T-cell (primary cell): ENCODE results near the gene HES7. TPM values are rescaled to one million over a fixed set of nuclear protein-coding genes. Genes with fewer than 3 reads are reported as not detected.
"Not testable (repeated sequence)": the region's sequence is repeated elsewhere in the genome, so short reads cannot be mapped to it uniquely, and the experiment has no call there.

ENCODE experiments used
- ATAC-seq, 4 experiments: fragments of 200-7000 bp in 3 of 4; fragments of 150-1000 bp in 1 of 4; cut with Tn5 transposase; replicated peaks in 1 of 4; 1 replicate in 3 of 4; 2 replicates in 1 of 4; pipeline ENCODE4 v1.10.0; 2021; ENCODE audit warnings: moderate library complexity in 3 of 4, mild to moderate bottlenecking in 2 of 4, moderate number of reproducible peaks in 1 of 4
- CTCF ChIA-PET, 2 donors: fragments of 300-600 bp; sonication (Branson Sonifier 250); formaldehyde crosslinking; loops; one replicate each; lab custom pipeline; 2022; ENCODE audit warnings: antibody characterized with exemption in 2 of 2; lab: Charles Lee
- POLR2A ChIA-PET, 2 donors: fragments of 300-600 bp; sonication (Branson Sonifier 250); formaldehyde crosslinking; loops; one replicate each; lab custom pipeline; 2022; ENCODE audit warnings: antibody characterized with exemption in 2 of 2; lab: Charles Lee
- DNase-seq, 35 experiments: peaks; one replicate each; pipeline versions ENCODE4 v3.0.0 to v3.0.0-alpha.2; 2013 to 2023
- H3K27ac ChIP-seq: one replicate; pipeline ENCODE4 v1.5.1; 2013; ENCODE audit warnings: low read length
- H3K27me3 ChIP-seq, 2 experiments: replicated peaks in 1 of 2; 1 replicate in 1 of 2; 2 replicates in 1 of 2; pipeline versions ENCODE4 v1.6.1 to v1.7.0; 2013; ENCODE audit warnings: low read length in 1 of 2, mixed read lengths in 1 of 2; ENCODE audit not compliant: control insufficient read depth in 2 of 2, insufficient read depth in 2 of 2; ENCODE audit errors: extremely low read depth in 1 of 2
- H3K36me3 ChIP-seq, 2 donors: 1 replicate in 1 of 2; 2 replicates in 1 of 2; pipeline versions ENCODE4 v1.6.1 to v1.7.0; 2013; ENCODE audit warnings: low read length in 1 of 2; ENCODE audit not compliant: control insufficient read depth in 2 of 2, insufficient read depth in 1 of 2; ENCODE audit errors: extremely low read depth in 1 of 2
- H3K4me1 ChIP-seq, 2 experiments: 1 replicate in 1 of 2; 2 replicates in 1 of 2; pipeline versions ENCODE4 v1.6.1 to v1.7.0; 2013; ENCODE audit warnings: low read length in 2 of 2, mixed read lengths in 1 of 2; ENCODE audit not compliant: insufficient read depth in 2 of 2, control insufficient read depth in 1 of 2; ENCODE audit errors: extremely low read depth in 1 of 2
- H3K4me3 ChIP-seq, 2 donors: 1 replicate in 1 of 2; 2 replicates in 1 of 2; pipeline versions ENCODE4 v1.5.1 to v1.7.0; 2013; ENCODE audit warnings: mild to moderate bottlenecking in 2 of 2, low read length in 1 of 2, moderate library complexity in 1 of 2; ENCODE audit not compliant: control insufficient read depth in 1 of 2; ENCODE audit errors: extremely low read depth in 1 of 2
- H3K9me3 ChIP-seq: 2 replicates; pipeline ENCODE4 v1.7.0; 2013
- H3K27ac Mint-ChIP-seq, 2 donors: one replicate each; pipeline ENCODE4 v1.8.0; 2020 to 2021; ENCODE audit warnings: mild to moderate bottlenecking in 2 of 2, mixed read lengths in 2 of 2
- H3K27me3 Mint-ChIP-seq, 2 donors: one replicate each; pipeline ENCODE4 v1.8.0; 2021 to 2022; ENCODE audit warnings: mixed read lengths in 2 of 2
- H3K36me3 Mint-ChIP-seq: one replicate; pipeline ENCODE4 v1.8.0; 2021; ENCODE audit warnings: mixed read lengths
- H3K4me1 Mint-ChIP-seq, 3 donors: one replicate each; pipeline ENCODE4 v1.8.0; 2020 to 2022; ENCODE audit warnings: mixed read lengths in 3 of 3, mild to moderate bottlenecking in 1 of 3
- H3K4me3 Mint-ChIP-seq, 3 donors: one replicate each; pipeline ENCODE4 v1.8.0; 2020 to 2022; ENCODE audit warnings: mild to moderate bottlenecking in 3 of 3, mixed read lengths in 3 of 3, moderate library complexity in 3 of 3
- H3K9me3 Mint-ChIP-seq, 3 donors: one replicate each; pipeline ENCODE4 v1.8.0; 2020 to 2022; ENCODE audit warnings: mixed read lengths in 3 of 3
- WGBS: methylation state at CpG from one replicate; pipeline ENCODE4 v1.1.5; 2013; ENCODE audit warnings: missing lambda C conversion rate; ENCODE audit not compliant: insufficient coverage; 5-methylcytosine and 5-hydroxymethylcytosine counted together
- total RNA-seq, 35 experiments: library from RNA in 6 of 35; stranded (reverse) in 6 of 35; fragments of 120-200 nt in 1 of 35; gene quantifications; one replicate each; pipeline versions ENCODE4 v1.2.1 to v1.2.4 and lab custom pipeline; 2013 to 2026

HES7 gene
- total RNA-seq, 5 donors from 2014 or later (not counting 1 experiment from before 2014, with no cell fraction given), result 0.16 to 1.6 (median 0.23) TPM; not detected in 2

GRCh38 chr17:8080208-8080798, 43.6 kb downstream of the HES7 start:
- peaks cover 2 to 19% of the 10 kb centered on the region in 2 experiments for H3K4me1 ChIP-seq
- no peaks in the 10 kb centered on the region for H3K36me3 ChIP-seq
- Mint-ChIP-seq H3K9me3 (no peaks in the 10 kb centered on the region), H3K4me3 (peak overlapping the region; percentile 85 to 91 (median 87)), H3K27me3 (peaks cover 0 to 6% of the 10 kb centered on the region in 2 donors), H3K4me1 (peaks cover 14 to 18% (median 14%) of the 10 kb centered on the region in 3 donors), H3K27ac (no peak overlapping the region), H3K36me3 (peaks cover 4% of the 10 kb centered on the region)
- H3K27me3 ChIP-seq, result peaks cover 3 to 31% of the 10 kb centered on the region in 2 experiments
- H3K4me3 ChIP-seq, result peak overlapping the region; percentile 70 to 71
- no peak overlapping the region for H3K27ac ChIP-seq
- WGBS, result 42% methylated on average over 25 of the region's 25 CpGs
- no peak for DNase-seq
- ChIA-PET CTCF (interaction anchor here in 1 of 2 donors (1.3 kb wide), 1 partner anchor 78 kb away, joined by 4 read pairs; no protein-coding TSS in a partner anchor), POLR2A (no interaction called here)
- H3K9me3 ChIP-seq, result no peaks in the 10 kb centered on the region
- ATAC-seq, result no peak

DNA sequence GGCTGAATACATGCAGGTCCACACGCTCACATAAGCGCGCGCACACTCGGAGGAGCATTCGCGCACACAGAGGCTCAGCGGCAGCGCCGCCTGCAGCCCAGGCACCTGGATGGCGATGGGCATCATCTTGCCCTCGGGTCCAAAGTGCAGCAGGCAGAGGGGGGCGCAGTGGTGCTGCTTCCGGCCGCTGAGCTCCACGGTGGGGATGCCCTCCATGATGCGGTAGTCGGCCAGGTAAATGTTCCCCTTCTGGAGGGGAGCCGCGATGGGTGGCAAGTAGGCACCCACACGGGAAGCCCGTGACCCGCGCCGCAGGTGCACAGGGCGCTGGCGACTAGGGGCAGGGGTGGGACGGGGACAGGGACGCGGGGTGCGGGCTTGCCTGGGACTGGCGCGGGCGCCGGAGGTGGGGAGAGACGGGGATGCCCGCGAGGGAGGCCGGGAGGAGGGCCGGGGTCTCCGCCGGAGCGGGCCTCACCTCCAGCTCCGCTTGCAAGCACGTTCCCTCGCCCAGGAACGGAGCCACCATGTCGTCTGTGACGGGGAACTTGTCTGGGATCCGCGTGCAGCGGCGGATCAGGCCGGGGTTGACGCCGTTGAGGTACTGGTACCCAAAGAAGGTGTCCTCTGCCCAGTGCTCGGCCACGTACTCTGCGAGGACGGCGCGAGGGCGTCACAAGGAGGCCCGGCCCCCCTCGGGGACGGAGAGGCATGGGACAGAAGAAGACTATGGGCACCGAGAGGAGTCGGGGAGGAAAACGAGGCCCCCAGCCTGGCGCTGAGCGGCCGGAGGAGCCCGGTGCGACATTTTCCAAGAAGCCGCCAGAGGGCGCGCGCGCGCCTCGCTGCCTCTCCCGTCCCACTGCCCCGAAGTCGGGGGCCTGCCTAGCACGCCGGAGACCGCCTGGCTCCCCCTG, 44.4 kb downstream of the HES7 start:
- peaks cover 2 to 19% of the 10 kb centered on the region in 2 experiments for H3K4me1 ChIP-seq
- ATAC-seq (peak; percentile 83 to 87 (median 84)), DNase-seq (peak; percentile 47 to 89 (median 70))
- Mint-ChIP-seq H3K4me3 (peak overlapping the region; percentile 85 to 91 (median 87)), H3K27ac (peak overlapping the region; percentile 59 to 84), H3K9me3 (no peaks in the 10 kb centered on the region), H3K27me3 (peaks cover 6 to 11% of the 10 kb centered on the region in 2 donors), H3K4me1 (peaks cover 14 to 22% (median 20%) of the 10 kb centered on the region in 3 donors), H3K36me3 (peaks cover 4% of the 10 kb centered on the region)
- WGBS, result under 1% methylated on average over 87 of the region's 87 CpGs
- no peaks in the 10 kb centered on the region for H3K36me3 ChIP-seq
- peak overlapping the region; percentile 70 to 71 for H3K4me3 ChIP-seq
- no peaks in the 10 kb centered on the region for H3K9me3 ChIP-seq
- peaks cover 6 to 35% of the 10 kb centered on the region in 2 experiments for H3K27me3 ChIP-seq
- H3K27ac ChIP-seq, result peak overlapping the region; percentile 65
- POLR2A ChIA-PET, result interaction anchor here in 1 of 2 donors (0.7 kb wide), 1 partner anchor 31 kb away, joined by 3 read pairs; no protein-coding TSS in a partner anchor
- CTCF ChIA-PET, result interaction anchor here (0.6 to 1.3 kb wide), 12 partner anchors 10 to 342 kb away, joined by 3 to 11 read pairs (median 4); no protein-coding TSS in a partner anchor

GRCh38 chr17:8077939-8078338, 46.0 kb downstream of the HES7 start:
- POLR2A ChIA-PET, DNase-seq, H3K4me3 ChIP-seq, ATAC-seq, H3K36me3 ChIP-seq, CTCF ChIA-PET, H3K9me3 ChIP-seq, H3K9me3 Mint-ChIP-seq, H3K27ac ChIP-seq, H3K27ac Mint-ChIP-seq, H3K36me3 Mint-ChIP-seq: not testable (repeated sequence)
- Mint-ChIP-seq H3K4me1 (peaks cover 29 to 38% (median 33%) of the 10 kb centered on the region in 3 donors), H3K4me3 (peak overlapping the region in 2 of 3 donors; percentile 31 to 47), H3K27me3 (peaks cover 19 to 26% of the 10 kb centered on the region in 2 donors)
- no CpG with 5 or more reads among the region's 5 CpGs for WGBS
- Histone ChIP-seq H3K4me1 (peaks cover 4 to 34% of the 10 kb centered on the region in 2 experiments), H3K27me3 (peaks cover 8 to 45% of the 10 kb centered on the region in 2 experiments)

DNA sequence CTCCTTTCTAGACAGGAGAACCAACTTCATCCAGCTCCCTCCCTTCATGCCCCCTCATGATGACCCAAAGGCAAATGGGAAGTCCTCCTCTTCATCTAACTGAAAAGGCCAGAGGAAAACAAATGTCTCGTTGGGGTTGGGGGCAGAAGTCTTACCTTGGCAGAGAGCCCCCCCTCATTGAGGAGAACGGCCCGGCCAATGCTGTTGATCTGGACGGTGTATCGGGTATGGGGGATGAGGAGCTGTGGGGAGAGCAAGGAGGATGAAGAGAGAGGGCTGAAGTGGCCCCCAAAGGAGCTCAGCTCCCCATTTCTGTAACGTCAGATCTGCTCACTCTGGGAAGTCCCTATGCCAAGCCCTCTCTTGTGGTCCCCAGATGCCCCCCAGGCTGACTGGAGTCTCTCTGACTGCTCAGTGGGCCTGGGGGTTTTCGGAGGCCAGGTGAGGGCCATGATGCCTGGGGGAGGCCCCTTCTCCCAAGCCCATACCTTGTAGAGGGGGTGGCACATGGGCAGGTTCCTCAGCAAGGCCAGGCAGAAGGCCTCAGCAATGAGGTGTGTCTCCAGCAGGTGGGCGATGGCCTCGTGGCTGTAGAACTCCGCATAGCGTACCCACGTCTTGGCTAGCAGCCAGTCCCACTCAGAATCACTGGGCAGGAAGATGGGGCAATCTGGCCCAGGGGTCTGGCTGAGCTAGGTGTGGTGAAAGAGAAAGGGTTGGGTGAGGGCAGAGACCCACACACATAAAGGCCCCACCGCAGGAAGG, 47.2 kb downstream of the HES7 start:
- H3K36me3 ChIP-seq, result no peaks in the 10 kb centered on the region
- Mint-ChIP-seq H3K4me3 (no peak overlapping the region), H3K9me3 (no peaks in the 10 kb centered on the region), H3K4me1 (peaks cover 36 to 44% (median 39%) of the 10 kb centered on the region in 3 donors), H3K36me3 (peaks cover under 1% of the 10 kb centered on the region), H3K27me3 (peaks cover 27 to 36% of the 10 kb centered on the region in 2 donors), H3K27ac (no peak overlapping the region)
- no peaks in the 10 kb centered on the region for H3K9me3 ChIP-seq
- ChIA-PET POLR2A (no interaction called here), CTCF (interaction anchor here in 1 of 2 donors (0.6 kb wide), 1 partner anchor 141 kb away, joined by 3 read pairs; no protein-coding TSS in a partner anchor)
- ATAC-seq (no peak), DNase-seq (no peak)
- H3K4me1 ChIP-seq, result peaks cover 6 to 45% of the 10 kb centered on the region in 2 experiments
- H3K27ac ChIP-seq, result no peak overlapping the region
- WGBS, result 82% methylated on average over 10 of the region's 13 CpGs
- peaks cover 8 to 58% of the 10 kb centered on the region in 2 experiments for H3K27me3 ChIP-seq
- H3K4me3 ChIP-seq, result no peak overlapping the region

DNA sequence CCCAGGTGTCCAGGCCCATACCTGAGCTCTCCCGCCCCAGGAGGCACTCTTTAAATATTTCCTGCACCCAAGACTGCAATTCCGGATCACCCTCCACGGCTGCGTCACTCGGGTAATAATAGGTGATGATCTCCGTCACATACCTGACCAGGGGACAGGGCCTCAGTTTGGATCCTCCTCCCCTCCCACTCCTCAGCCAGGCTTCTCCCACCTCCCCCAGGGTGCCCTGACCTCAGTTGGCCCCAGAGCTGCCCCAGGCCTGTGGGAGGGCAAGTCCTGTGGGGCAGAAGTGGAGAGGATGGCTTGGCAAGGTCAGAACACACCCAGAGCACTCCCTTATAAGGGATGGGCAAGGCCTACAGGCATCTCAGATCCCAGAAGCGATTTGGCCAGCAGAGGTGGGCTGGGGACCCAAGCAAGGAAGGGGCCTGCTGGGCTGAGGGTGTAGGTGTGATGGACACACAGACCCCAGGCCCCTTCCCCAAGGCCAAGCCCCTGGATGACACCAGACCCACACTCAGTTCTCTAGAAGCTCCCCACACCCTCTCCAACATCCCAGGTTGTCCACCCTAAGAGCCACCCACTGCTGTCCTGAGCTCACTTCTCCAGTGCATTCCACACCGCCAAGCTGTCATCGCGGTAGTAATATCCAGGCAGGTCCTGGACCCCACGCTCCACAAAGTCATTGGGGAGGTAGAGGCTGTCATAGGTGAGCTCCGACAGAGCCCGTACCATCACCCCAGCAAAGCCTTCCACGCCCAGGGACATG, 48.1 kb downstream of the HES7 start:
- ChIA-PET POLR2A (no interaction called here), CTCF (interaction anchor here in 1 of 2 donors (1.1 to 1.9 kb wide), 2 partner anchors 15 to 35 kb away, joined by 5 to 10 read pairs; no protein-coding TSS in a partner anchor)
- ATAC-seq (no peak), DNase-seq (no peak)
- Mint-ChIP-seq H3K4me1 (peaks cover 36 to 41% (median 36%) of the 10 kb centered on the region in 3 donors), H3K36me3 (no peaks in the 10 kb centered on the region), H3K27ac (no peak overlapping the region), H3K4me3 (no peak overlapping the region), H3K9me3 (no peaks in the 10 kb centered on the region), H3K27me3 (peaks cover 32 to 43% of the 10 kb centered on the region in 2 donors)
- peaks cover 6 to 45% of the 10 kb centered on the region in 2 experiments for H3K4me1 ChIP-seq
- H3K9me3 ChIP-seq, result no peaks in the 10 kb centered on the region
- H3K4me3 ChIP-seq, result no peak overlapping the region
- H3K27me3 ChIP-seq, result peaks cover 8 to 67% of the 10 kb centered on the region in 2 experiments
- no peaks in the 10 kb centered on the region for H3K36me3 ChIP-seq
- no peak overlapping the region for H3K27ac ChIP-seq
- WGBS, result 90% methylated on average over 6 of the region's 14 CpGs
